ENCODE measurements around the gene ZFP69B. TPM values are rescaled to one million over a fixed set of nuclear protein-coding genes. Genes with fewer than 3 reads are reported as not detected.
A peak's percentile ranks its signal among the peaks of the same experiment; 100 is the strongest.

Gene ZFP69B
- total RNA-seq, 2 experiments from 2014 or later = 4.8 to 5.7 TPM

- H3K9me3 Mint-ChIP-seq = no peaks in the 10 kb centered on the region
- H3K27ac Mint-ChIP-seq = no peak overlapping the region
- DNase-seq = no peak
- ChIA-PET CTCF (interaction anchor here (0.5 to 3.4 kb wide), 20 partner anchors 10 to 367 kb away, joined by 3 to 23 read pairs (median 3); no protein-coding TSS in a partner anchor), POLR2A (no interaction called here)
- no peak overlapping the region for H3K4me3 Mint-ChIP-seq
- peaks cover 1% of the 10 kb centered on the region for H3K36me3 Mint-ChIP-seq
- no peaks in the 10 kb centered on the region for H3K27me3 Mint-ChIP-seq
- intact Hi-C loops (cut with micrococcal nuclease) = loop anchor here (10.0 kb wide), 1 partner anchor 284 kb away; no protein-coding TSS in a partner anchor
- no peaks in the 10 kb centered on the region for H3K4me1 Mint-ChIP-seq (ENCODE audit: low read depth)
Measured at GRCh38 chr1:40438391-40439015, 11.8 kb upstream of the ZFP69B start.

GRCh38 chr1:40439247-40439646 is 11.0 kb upstream of the ZFP69B start:
- Mint-ChIP-seq H3K36me3 (peaks cover 6% of the 10 kb centered on the region), H3K27me3 (no peaks in the 10 kb centered on the region), H3K4me3 (no peak overlapping the region), H3K9me3 (no peaks in the 10 kb centered on the region), H3K4me1 (ENCODE audit: low read depth) (no peaks in the 10 kb centered on the region), H3K27ac (no peak overlapping the region)
- ChIA-PET POLR2A (no interaction called here), CTCF (interaction anchor here (0.7 to 3.4 kb wide), 7 partner anchors 9 to 296 kb away, joined by 3 to 23 read pairs (median 6); no protein-coding TSS in a partner anchor)
- no peak for DNase-seq
- intact Hi-C loops (cut with micrococcal nuclease) = loop anchor here (10.0 kb wide), 1 partner anchor 284 kb away; no protein-coding TSS in a partner anchor

- H3K27me3 Mint-ChIP-seq = no peaks in the 10 kb centered on the region
- H3K9me3 Mint-ChIP-seq = peaks cover 51% of the 10 kb centered on the region
- POLR2A ChIA-PET = interaction anchor here (0.6 to 2.1 kb wide), 12 partner anchors 9 to 241 kb away, joined by 3 to 21 read pairs (median 6); partner anchors contain the start of genes EXO5, NFYC, SMAP2 and ZFP69
- CTCF ChIA-PET = interaction anchor here (0.7 to 2.0 kb wide), 8 partner anchors 28 to 1053 kb away, joined by 3 to 10 read pairs (median 4); partner anchors contain the start of genes EXO5 and ZNF684
- intact Hi-C loops (cut with micrococcal nuclease) = loop anchor here (1.0 to 10.0 kb wide), 6 partner anchors 27 to 244 kb away; partner anchors contain the start of genes EXO5, NFYC, ZFP69 and ZMPSTE24
- peaks cover 59% of the 10 kb centered on the region for H3K36me3 Mint-ChIP-seq
- peak; percentile 94 for DNase-seq
- peaks cover 34% of the 10 kb centered on the region for H3K4me1 Mint-ChIP-seq (ENCODE audit: low read depth)
- H3K4me3 Mint-ChIP-seq = peak overlapping the region; percentile 78
- peak overlapping the region; percentile 97 for H3K27ac Mint-ChIP-seq
Measured at GRCh38 chr1:40450495-40451237, 390 bp downstream of the ZFP69B start.

- Mint-ChIP-seq H3K27me3 (no peaks in the 10 kb centered on the region), H3K36me3 (peaks cover 61% of the 10 kb centered on the region), H3K9me3 (peaks cover 53% of the 10 kb centered on the region), H3K4me1 (ENCODE audit: low read depth) (peaks cover 34% of the 10 kb centered on the region), H3K4me3 (peak overlapping the region; percentile 78), H3K27ac (peak overlapping the region; percentile 97)
- CTCF ChIA-PET = interaction anchor here (0.7 to 2.0 kb wide), 6 partner anchors 13 to 1053 kb away, joined by 3 to 10 read pairs (median 4); partner anchors contain the start of genes EXO5 and ZNF684
- no peak for DNase-seq
- POLR2A ChIA-PET = interaction anchor here (1.1 to 2.1 kb wide), 6 partner anchors 8 to 241 kb away, joined by 3 to 21 read pairs (median 6); partner anchors contain the start of genes EXO5, NFYC and ZFP69
- intact Hi-C loops (cut with micrococcal nuclease) = loop anchor here (1.0 to 10.0 kb wide), 6 partner anchors 26 to 244 kb away; partner anchors contain the start of genes EXO5, NFYC, ZFP69 and ZMPSTE24
Measured at GRCh38 chr1:40451238-40451585, 936 bp downstream of the ZFP69B start.

GRCh38 chr1:40454873-40455272 is 4.6 kb downstream of the ZFP69B start:
- POLR2A ChIA-PET = no interaction called here

GRCh38 chr1:40462956-40463590 is 12.8 kb downstream of the ZFP69B start:
- H3K9me3 Mint-ChIP-seq = peaks cover 84% of the 10 kb centered on the region
- intact Hi-C loops (cut with micrococcal nuclease) = no loop called here
- CTCF ChIA-PET = interaction anchor here (1.1 kb wide), 1 partner anchor 21 kb away, joined by 9 read pairs; no protein-coding TSS in a partner anchor
- POLR2A ChIA-PET = no interaction called here
- H3K4me3 Mint-ChIP-seq = no peak overlapping the region
- H3K27ac Mint-ChIP-seq = no peak overlapping the region
- H3K4me1 Mint-ChIP-seq (ENCODE audit: low read depth) = no peaks in the 10 kb centered on the region
- DNase-seq = no peak
- no peaks in the 10 kb centered on the region for H3K27me3 Mint-ChIP-seq
- H3K36me3 Mint-ChIP-seq = peaks cover 84% of the 10 kb centered on the region

More at GRCh38 chr1:40454873-40455272, 4.6 kb downstream of the ZFP69B start:
- Mint-ChIP-seq H3K27ac (no peak overlapping the region), H3K4me3 (no peak overlapping the region), H3K27me3 (no peaks in the 10 kb centered on the region), H3K4me1 (ENCODE audit: low read depth) (peaks cover 26% of the 10 kb centered on the region), H3K9me3 (peaks cover 79% of the 10 kb centered on the region), H3K36me3 (peaks cover 83% of the 10 kb centered on the region)
- DNase-seq = no peak
- CTCF ChIA-PET = no interaction called here
- intact Hi-C loops (cut with micrococcal nuclease) = loop anchor here (10.0 kb wide), 1 partner anchor 240 kb away; the partner anchor contains the start of gene NFYC

- intact Hi-C loops (cut with micrococcal nuclease) = no loop called here
- ChIA-PET CTCF (no interaction called here), POLR2A (interaction anchor here (0.5 kb wide), 1 partner anchor 15 kb away, joined by 4 read pairs; no protein-coding TSS in a partner anchor)
- no peak overlapping the region for H3K27ac Mint-ChIP-seq
- H3K36me3 Mint-ChIP-seq = peaks cover 59% of the 10 kb centered on the region
- no peak for DNase-seq
- no peak overlapping the region for H3K4me3 Mint-ChIP-seq
- H3K4me1 Mint-ChIP-seq (ENCODE audit: low read depth) = no peaks in the 10 kb centered on the region
- H3K27me3 Mint-ChIP-seq = no peaks in the 10 kb centered on the region
- peaks cover 91% of the 10 kb centered on the region for H3K9me3 Mint-ChIP-seq
Measured at GRCh38 chr1:40469327-40469726, 19.1 kb downstream of the ZFP69B start.

- Mint-ChIP-seq H3K27me3 (no peaks in the 10 kb centered on the region), H3K27ac (no peak overlapping the region), H3K4me3 (no peak overlapping the region), H3K36me3 (peaks cover 26% of the 10 kb centered on the region), H3K9me3 (peaks cover 62% of the 10 kb centered on the region), H3K4me1 (ENCODE audit: low read depth) (peaks cover 19% of the 10 kb centered on the region)
- intact Hi-C loops (cut with micrococcal nuclease) = no loop called here
- no peak for DNase-seq
- CTCF ChIA-PET = no interaction called here
- POLR2A ChIA-PET = no interaction called here
Measured at GRCh38 chr1:40475268-40475667, 25.0 kb downstream of the ZFP69B start.

- CTCF ChIA-PET = interaction anchor here (0.9 to 1.8 kb wide), 2 partner anchors 325 to 333 kb away, joined by 3 to 6 read pairs; no protein-coding TSS in a partner anchor
- peak; percentile 77 for DNase-seq
- intact Hi-C loops (cut with micrococcal nuclease) = loop anchor here (1.0 to 2.0 kb wide), 2 partner anchors 26 to 32 kb away; partner anchors contain the start of gene EXO5
- POLR2A ChIA-PET = interaction anchor here (1.1 to 2.6 kb wide), 2 partner anchors 27 to 103 kb away, joined by 3 to 13 read pairs; partner anchors contain the start of genes SMAP2 and ZFP69B
- H3K4me1 Mint-ChIP-seq (ENCODE audit: low read depth) = peaks cover 19% of the 10 kb centered on the region
- peak within 1 kb of the TSS; percentile 78 for H3K4me3 Mint-ChIP-seq
- no peaks in the 10 kb centered on the region for H3K27me3 Mint-ChIP-seq
- H3K27ac Mint-ChIP-seq = peak within 1 kb of the TSS; percentile 65
- peaks cover 57% of the 10 kb centered on the region for H3K9me3 Mint-ChIP-seq
- peaks cover 33% of the 10 kb centered on the region for H3K36me3 Mint-ChIP-seq
Measured at GRCh38 chr1:40476924-40477677, 26.8 kb downstream of the ZFP69B start, which contains the start of gene ZFP69. ZFP69 (plus strand) TSS chr1:40477290; CDS start chr1:40479362, 2,072 bp downstream.

- CTCF ChIA-PET = interaction anchor here (0.6 to 2.0 kb wide), 5 partner anchors 9 to 325 kb away, joined by 3 to 6 read pairs (median 6); partner anchors contain the start of gene ZFP69B
- Mint-ChIP-seq H3K36me3 (peaks cover 38% of the 10 kb centered on the region), H3K27ac (peak overlapping the region; percentile 65), H3K4me3 (peak overlapping the region; percentile 78), H3K27me3 (no peaks in the 10 kb centered on the region), H3K9me3 (peaks cover 59% of the 10 kb centered on the region), H3K4me1 (ENCODE audit: low read depth) (peaks cover 19% of the 10 kb centered on the region)
- peak; percentile 41 for DNase-seq
- intact Hi-C loops (cut with micrococcal nuclease) = loop anchor here (1.0 to 2.0 kb wide), 2 partner anchors 26 to 31 kb away; partner anchors contain the start of gene EXO5
- POLR2A ChIA-PET = interaction anchor here (1.1 to 2.6 kb wide), 2 partner anchors 27 to 104 kb away, joined by 3 to 13 read pairs; partner anchors contain the start of genes SMAP2 and ZFP69B
Measured at GRCh38 chr1:40477678-40478053, 27.4 kb downstream of the ZFP69B start.

Data from activated CD4-positive, alpha-beta memory T cell treated with anti-CD3 and anti-CD28 coated beads for 36 hours (primary cell).